Cerebellar nuclear complex (tissue), 1 donor: ENCODE measurements around the gene NAV1.

Experiments used
- DNase-seq, 2 experiments: peaks; one replicate each; lab custom pipeline; 2025; lab: John Stamatoyannopoulos, UW

Gene NAV1

DNA sequence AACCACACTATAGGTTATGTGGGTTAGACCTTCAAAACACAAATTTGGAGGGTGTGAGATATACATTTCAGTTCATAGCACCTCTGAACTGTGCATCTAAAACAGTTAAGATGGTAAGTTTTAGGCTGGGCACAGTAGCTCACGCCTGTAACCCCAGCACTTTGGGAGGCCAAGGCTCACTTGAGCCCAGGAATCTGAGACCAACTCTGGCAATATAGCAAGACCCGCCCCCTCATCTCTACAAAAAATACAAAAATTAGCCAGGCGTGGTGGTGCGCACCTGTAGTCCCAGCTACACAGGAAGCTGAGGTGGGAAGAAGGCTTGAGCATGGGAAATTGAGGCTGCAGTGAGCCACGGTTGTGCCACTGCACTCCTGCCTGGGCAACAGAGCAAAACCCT lies 47.9 kb downstream of the NAV1 start:
- DNase-seq = no peak

DNA sequence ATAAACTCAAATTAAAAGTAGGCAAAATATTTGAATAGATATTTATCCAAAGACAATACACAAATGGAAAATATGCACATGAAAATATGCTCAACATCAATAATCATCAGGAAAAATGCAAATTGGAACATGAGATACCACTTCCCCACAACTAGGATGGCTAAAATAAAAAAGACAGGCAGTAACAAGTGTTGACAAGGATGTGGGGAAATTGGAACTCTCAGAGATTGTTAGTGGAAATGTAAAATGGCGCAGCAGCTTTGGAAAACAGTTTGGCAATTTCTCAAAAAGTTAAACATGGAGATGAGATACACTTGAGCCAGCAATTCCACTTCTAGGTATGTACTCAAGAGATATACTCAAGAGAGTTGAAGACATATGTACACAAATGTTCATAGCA lies 48.8 kb downstream of the NAV1 start:
- no peak for DNase-seq
